HG02970 (cell line): Measurements from ENCODE around the gene USP49.
"Not testable (repeated sequence)": the region's sequence is repeated elsewhere in the genome, so short reads cannot be mapped to it uniquely, and the experiment has no call there.

Experiments
- ATAC-seq: cut with Tn5 transposase; IDR thresholded peaks from one replicate; pipeline ENCODE4 v1.9.1; 2021; ENCODE audit warnings: mild to moderate bottlenecking, moderate library complexity, moderate number of reproducible peaks; ENCODE audit not compliant: unreplicated experiment, low FRiP score

USP49 gene

DNA sequence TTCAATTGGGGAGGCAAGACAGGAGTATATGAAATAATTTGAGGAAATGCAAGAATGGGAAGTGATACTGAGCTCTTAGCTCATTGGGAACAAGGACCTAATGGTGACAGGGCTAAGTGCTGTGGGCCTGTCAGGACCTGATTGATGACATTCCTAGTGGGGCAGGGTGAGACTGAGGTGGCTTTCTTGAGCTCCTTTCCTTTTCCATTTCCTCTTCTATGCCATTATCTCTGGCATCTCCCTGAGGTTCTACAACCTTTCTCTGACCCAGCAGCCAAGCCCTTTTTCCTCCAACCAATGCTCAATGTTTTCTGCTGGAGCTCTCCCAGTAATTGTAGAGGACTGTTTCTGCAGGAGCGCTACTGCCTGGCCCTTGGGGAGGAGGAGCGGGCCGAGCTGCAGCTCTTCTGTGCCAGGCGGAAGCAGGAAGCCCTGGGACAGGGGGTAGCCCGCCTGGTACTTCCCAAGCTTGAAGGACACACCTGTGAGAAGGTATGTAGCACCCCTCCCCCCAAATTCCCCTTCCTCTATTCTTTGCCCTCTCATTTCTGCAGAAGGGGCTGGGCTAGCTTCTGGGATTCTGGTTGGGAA lies 110.5 kb downstream of the USP49 start:
- no peak for ATAC-seq

DNA sequence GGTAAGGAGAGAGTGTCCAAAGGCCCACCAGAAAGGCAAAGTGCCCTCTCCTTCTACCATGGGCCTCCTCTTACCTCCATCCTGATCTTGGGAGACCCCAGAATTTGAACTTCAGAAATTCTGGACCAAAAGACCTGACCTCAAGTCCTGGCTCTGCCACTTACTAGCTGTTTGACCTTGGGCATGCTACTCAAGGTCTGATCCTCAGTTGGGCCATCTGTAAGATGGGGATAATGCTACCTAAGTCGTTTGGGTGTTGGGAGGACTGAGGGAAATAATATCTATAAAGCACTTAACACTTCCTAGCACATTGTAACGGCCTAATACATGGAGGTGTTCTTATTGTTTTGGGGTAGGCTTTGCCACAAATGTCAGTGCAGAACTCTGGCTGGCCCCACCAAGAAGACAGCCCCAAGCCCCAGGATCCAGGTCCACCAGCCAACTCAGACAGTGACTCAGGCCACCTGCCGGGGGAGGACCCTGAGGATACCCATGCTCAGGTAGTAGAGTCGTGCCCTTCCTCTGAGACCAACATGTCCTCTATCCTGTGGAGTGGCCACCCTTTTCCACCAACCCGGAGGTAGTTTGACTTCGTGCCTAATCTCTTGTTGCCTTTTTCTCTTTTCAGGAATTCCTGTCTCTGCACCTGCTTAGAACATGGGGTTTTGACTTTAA lies 111.9 kb downstream of the USP49 start:
- no peak for ATAC-seq

DNA sequence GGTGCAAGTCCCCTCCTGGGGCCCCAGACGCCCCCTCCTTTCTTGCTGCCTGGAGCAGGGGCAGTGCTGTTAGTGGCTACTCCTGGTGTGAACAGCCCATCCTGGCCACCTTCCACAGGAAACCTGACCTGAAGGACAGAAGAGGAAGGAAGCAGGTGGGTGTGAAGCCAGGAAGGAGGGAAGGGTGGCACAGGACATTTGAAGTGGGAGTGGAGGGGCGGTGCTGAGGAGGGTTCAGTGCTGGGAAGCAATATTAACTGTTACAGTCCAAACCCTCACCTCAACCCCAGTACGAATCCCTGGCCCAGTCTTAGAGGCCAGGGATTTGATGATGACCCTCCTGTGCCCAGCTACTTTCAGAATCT lies 113.8 kb downstream of the USP49 start:
- ATAC-seq: no peak

DNA sequence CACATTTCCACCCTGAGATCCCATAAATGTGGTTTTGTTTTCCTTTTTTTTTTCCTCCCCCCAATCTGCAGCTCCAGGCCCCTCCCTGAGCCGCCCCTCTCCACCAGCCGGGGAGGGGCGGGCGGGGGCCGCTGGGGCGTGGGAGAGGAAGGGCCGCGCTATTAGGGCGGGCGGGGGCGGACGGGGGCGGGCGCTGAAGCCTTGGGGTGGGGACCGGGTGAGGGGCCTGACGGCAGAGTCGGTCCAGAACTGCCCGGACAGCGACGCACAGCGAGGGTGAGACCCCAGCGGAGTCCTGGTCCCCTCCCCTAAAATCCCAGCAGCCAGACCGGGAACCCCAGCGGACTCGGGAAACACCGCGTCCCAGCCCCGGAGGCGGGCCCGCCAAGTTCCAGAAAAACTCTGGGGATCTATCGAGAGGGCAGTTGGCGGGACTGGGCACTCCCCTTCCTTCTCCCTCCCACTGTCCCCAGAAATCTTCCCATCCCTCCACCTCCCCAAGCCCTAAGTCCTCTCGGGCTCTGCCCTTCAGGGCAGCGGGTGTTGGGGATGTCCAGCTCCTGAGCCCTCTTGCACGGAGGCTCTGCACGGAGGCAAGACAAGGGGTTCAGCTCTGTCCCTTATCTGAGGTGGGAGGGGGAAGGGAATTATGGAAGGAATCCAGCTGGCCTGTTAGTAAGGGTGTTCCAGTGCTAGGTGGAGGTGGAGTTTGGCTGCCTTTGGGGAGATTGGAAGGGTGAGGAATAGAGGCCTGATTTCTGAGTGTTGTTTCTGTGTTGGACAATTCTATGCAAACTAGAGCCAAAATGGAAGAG lies 114.4 kb downstream of the USP49 start, which contains the start of gene PRICKLE4:
TSS of gene PRICKLE4 (plus strand) at position 232 of the 815 bp plus-strand sequence. CDS start 2,692 bp downstream, outside the sequence.
- no peak for ATAC-seq

DNA sequence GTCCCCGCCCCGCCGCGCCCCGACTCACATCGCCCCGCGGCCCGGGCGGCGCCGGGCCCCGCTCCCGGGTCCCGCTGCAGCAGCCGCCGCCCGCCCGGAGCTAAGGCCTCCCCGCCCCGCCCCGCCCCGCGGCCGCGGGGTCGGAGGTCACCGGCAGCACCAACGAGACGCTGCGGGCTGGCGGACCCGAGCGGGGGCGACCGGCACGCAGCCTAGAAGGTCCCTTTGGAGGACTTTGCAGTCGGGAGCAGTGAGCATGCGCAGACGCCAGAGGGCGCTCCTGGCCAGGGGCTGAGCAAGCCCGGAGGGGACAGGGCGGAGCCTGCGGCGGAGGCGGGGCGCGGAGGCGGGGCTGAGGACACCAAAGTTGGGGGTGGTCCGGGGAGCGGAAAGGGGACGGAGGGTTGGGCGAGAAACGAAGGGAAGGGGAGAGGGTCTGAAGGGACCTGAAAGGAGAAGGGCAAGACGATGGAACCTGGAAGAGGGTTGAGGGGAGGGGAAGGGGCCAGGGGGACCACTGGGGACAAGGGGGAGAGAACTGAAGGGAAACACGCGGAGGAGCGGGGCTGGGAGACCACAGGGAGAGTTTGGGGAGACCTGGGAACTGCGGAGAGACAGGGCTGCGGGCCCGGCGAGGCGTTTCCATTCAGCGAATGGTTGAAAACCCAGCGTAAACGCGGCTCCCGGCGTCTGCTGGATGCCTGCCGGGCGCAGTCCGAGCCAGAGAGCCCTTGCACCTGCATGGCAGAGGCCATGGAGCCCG lies 115.2 kb downstream of the USP49 start, which contains the start of gene FRS3:
TSS of gene FRS3 (minus strand) at position 113 of the 763 bp plus-strand sequence. CDS start 2,913 bp downstream, outside the sequence.
- ATAC-seq: peak; percentile 95

DNA sequence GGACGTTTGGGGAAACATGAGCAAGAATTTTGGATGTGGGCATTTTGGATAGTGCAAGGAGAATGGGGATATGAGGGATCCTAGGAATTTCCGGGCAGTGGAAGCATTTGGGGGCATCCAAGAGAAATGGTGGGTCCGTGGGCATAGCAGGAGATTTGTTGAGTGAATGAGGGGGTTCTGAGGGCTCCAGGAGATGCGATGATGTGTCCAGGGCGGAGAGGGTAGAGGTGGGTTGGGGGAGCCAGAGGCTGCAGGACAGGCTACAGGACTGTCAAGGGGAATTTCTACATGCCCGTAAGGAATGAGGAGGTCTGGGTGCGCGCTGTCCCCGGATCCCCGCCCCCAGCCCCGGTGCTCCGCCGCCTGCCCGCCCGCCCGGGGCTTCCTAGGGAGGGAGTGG lies 115.8 kb downstream of the USP49 start:
- ATAC-seq: no peak

DNA sequence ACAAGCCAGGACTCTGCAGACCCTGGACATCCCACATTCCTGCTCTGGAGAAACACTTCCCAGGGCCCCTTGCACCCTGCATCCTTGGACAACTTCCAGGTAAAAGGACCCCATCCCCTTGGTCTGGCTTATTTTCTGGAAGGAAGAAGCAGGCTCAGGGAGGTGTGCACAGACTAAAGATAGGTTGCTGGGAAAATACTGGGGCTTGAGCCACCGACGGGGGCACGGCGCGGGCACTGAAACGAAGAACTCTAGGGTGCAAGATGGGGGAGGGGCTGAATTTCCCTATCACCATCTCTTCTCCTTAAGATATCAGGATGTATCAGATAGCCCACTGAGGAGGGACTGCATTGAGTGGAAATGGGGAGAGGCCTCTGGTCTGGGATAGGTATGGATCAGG lies 116.3 kb downstream of the USP49 start:
- ATAC-seq: no peak

DNA sequence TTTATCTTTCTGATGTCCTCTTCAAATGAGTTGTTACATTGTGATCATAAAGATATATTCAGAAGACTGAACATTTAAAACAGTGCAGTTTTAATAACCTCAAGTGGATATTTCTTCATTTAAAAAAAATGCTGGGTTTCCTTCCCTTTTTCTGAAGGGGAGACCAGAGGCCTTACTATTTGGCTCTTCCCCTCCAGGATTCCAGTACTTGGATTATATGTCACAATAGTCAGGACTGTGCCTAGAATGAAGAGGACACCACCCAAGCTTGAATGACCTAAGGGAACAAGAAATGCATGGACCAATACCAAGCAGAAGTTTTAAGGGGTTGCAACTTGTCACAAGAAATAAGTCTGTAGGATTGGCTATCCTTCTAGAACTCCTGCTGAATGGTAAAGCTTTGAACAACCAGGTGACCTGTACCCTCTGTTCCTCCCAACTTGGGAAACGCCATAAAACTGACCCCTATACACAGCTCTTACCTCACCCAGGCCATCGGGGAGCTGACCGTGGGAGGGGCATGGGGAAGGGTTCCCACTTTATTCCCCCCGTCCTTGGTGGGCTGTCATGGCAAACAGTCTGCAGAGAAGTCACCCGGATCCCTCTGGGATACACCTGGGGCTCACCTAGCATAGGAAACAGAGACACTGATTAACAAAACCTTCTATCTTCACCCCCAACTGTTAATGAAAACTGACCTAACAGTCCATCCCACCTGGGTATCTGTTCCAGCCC lies 117.5 kb downstream of the USP49 start:
- no peak for ATAC-seq

DNA sequence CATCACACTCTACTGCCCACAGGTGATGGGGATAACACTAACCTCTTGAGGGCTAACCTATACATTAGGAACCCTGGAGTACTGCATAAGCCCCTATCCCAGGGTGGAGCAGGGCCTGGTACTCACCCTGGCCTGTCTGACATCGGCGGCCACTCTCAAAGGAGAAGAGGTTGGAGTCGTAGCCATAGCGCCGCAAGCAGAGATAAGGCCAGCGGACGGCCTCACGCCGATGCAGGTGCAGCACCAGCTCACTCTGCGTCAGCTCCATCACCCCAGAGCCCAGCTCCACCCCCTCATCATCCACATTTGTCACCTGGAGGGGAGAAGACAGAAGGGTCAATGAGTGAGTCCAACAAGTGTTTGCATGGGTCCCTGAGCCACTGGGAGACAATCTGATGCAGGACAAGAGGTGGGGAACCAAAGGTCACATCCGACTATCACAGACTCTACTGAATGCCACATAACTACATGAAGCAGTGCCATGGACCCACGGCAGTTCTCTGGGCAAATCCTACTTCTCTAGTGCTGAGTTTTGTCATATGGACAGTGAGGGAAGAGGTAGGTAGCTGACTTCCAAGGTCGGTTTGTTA lies 119.8 kb downstream of the USP49 start:
- ATAC-seq: no peak

DNA sequence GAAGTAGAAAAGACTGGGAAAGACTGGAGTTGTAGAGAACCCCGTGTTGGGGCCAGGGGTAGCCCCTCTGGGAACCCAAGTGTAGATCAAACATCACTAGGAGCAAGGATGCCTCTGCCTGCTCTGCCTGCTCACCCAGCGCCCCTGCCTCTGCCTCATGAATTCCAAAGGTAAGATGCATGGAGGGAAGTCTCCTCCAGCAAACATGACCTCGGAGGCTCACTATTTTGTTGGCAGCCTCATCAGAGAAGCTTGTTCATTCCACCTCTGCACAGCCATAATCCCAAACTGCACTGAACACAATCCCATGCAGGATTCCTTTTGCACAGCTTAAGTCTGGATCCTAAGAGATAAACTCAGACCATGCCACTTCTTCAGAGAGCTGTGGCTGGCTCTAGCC lies 120.3 kb downstream of the USP49 start:
- ATAC-seq: no peak

DNA sequence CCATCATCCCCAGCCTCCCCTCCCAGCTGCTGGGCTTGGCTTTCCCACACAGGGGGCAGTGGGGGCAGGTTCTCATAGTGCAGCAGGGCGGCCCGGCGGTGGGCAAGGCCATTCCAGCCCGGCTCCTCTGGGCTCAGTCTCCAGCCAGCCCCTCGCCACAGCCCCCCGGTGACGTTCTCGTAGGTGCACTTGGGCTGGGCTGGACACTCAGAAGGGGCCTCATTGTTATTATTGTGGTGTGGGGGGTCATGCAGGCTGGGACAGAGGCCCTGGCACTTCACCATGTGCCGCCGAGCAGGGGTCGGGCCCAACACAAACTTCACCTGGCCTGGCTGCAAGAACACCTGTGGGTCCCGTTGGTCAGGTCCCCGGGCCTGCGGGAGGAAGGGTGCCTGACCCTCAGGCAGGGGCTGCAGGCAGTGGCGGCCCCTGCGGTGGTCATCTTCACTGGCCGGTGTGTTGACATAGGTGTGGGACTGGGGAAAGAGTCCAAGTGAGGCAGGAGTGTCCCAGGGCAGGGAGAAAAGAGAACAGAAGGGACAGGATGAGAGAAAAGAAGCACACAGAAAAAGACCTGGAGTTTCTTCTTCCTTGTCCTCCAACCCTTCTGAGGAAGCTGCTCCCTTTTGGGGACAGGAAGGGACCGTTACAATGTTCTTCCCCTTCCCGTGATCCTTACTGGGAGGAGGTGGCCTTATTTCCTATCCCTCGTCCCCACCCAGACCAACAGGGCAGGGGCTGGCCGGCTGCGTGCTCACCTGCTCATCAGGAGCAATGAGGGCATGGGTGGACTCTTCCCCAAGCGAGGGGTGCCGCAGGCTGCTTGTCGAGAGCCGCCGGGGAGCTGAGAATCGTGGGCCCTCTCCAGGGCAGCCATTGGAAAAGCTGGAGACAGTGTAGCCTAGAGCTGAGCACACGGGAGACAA lies 123.9 kb downstream of the USP49 start:
- no peak for ATAC-seq

DNA sequence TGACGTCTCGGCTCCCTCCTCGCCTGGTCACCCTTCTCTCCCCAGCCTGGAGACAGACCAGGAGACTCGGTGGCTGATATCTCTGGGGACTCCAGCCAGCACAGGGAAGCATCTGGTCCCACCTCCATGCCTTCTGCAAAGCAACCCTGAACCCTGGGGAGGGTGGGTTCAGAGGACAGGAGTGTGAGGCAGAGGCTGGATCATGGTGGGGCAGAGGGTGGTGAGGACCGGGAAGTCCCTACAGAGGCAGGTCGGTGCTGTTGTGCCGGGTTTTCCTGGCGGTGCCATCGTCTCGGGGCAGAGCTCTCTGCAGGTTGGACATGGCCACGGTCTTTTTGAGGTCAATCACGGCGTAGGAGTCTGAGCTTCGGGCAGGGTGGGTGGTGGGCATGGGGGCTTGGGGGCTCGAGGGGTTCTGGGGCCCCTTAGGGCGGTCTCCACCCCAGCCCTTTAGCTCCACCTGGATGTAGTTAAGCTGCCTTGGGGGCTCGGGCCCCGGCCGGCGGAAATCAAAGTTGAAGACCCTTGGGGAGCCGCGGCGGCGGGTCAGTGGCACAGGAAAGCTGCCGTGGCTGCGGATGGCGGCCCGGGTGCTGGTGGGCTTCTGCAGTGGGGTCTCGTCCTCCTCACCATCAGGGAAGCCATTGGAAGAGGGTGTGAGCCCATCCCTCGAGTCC lies 124.7 kb downstream of the USP49 start:
- no peak for ATAC-seq

DNA sequence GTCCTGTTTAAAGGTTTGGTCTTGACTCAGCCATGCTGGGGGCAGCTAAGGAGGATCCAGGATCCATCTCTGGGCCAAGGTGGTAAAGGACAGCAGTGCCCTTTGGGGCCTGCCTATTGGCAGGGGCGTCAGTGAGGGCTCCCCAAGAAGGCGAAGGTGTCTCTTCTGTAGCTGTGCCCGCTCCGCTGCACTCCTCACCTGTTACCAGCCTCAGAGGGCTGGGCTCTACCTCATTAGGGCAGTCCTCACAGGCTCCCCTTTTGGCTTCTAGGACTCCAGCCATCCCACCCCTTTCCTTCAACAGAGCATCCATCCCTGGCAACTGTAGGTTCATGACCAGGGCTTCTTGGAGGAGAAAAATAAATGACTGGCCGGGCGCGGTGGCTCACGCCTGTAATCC lies 125.8 kb downstream of the USP49 start:
- no peak for ATAC-seq

DNA sequence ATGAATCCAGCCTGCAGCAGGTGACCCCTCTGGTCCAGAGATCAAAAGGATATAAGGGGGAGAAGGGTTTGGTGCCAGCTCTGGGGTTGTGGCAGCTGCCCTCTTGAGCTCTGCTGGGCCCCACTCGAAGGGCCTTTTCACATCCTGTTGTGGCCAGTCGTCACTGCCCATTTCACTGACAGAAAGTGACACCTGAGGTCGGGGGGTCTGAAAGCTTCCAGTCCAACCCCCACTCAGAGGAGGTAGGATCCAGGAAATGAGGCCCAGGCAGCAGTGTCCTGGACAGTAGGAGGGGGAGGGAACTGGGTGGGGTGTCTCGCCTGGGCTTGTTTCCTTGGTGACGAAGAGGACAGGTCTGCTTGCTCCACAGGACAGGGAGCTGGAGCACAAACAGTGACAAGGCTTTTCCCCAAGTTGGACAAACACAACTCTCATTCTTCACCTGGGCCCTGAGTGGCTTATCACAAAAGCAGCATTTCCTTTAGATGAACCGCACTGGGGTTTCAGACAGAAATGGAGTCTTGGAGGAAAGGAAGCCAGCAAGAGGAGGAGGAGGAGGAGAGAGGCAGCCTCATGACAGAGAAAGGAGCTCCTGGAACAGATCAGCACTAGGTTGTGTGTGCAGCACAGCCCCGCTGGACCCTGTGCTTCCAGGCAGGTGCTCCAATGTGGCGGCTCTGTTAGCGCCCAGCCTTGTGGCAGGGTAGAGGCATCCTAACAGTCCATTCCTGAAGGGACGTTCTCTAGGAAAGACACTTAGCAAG lies 126.4 kb downstream of the USP49 start:
- no peak for ATAC-seq

DNA sequence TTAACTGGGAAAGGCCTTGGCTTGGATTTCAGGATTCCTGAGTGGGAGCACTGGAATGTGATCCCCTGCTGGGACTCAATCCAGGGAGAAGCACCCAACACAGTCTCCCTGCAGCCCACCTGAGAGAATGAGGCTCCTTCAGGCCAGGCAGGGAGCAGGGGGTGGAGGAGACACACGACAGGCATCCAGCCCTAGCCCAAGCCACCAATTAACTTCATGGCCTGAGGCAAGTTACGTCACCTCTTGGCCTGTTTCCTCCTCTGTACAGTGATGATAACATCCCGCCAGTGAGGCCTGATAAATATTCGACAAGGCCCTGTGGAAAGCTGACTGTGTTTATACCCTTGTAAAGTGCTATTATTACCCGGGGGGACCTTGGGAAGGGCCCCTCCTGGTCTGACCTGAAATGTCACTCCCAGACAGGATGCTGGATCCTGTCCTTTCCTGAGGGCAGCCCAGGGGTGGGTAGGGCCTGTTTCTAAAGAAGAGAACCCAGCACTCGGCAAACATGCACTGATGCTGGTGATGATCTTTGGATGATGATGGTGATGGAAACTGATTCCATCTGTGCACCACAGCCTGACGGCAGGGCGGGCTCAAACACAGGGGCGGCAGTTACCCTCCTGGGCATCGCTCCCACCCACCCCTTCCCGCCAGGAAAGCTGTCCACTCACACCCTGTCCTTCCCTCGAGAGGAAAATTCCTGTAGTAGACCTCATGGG lies 127.9 kb downstream of the USP49 start:
- ATAC-seq: no peak

DNA sequence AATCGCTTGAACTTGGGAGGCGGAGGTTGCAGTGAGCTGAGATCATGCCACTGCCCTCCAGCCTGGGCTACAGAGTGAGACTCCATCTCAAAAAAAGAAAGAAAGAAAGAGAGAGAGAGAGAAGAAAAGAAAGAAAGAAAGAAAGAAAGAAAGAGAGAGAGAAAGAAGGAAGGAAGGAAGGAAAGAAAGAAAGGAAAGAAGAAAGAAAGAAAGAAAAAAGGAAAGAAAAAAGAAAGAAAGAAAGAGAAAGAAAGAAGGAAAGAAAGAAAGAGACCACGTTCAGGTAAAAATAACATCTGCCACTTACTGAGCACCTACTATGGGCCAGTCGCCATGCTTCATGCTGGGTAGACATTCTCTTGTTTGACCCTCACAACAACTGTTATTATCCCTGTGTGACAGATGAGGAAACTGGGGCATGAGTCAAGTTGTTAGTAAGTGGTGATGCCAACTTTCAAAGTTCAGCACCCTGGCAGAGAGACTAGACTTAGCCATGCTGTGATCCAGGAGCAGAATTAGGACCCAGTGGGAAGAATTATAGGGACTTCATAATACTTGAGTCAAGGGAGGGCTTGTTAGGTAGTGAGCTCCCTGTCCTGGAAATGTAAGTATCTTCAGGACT lies 129.0 kb downstream of the USP49 start:
- not testable (repeated sequence) for ATAC-seq
